ENCODE measurements around the gene PTPN1. TPM values are rescaled to one million over a fixed set of nuclear protein-coding genes. Genes with fewer than 3 reads are reported as not detected.

The PTPN1 gene
- total RNA-seq, 1 donor: 28.6 TPM

DNA sequence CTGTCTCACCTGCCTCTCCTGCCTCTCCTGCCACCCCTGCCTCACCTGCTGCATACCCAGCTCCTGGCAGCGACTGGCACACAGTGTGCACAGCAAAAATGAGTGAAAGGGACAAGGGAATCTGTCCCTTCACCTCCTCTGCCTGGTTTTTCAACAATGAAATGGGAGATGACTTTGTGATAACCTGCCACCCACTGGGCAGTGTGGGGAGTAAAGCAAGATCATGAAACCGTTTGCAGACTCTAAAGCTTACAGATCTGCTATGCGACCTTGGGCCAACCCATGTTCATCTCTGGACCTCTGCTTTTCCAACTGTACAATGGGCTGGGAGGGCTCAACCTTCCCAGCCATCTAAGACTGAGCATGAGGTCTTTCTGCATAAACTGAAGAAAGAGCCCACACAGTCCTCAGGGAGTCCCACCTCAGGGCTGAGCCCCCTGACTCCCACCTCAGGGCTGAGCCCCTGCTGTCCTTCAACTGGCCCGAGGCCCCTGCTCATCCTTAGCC, 100.1 kb downstream of the PTPN1 start:
- H4K20me1 ChIP-seq (ENCODE audit: insufficient read depth, low read length): no peaks in the 10 kb centered on the region
- no peaks in the 10 kb centered on the region for H3K9me3 ChIP-seq (ENCODE audit: low read depth, low read length)
- H3K36me3 ChIP-seq (ENCODE audit: insufficient read depth, low read length): no peaks in the 10 kb centered on the region
- peaks cover 3% of the 10 kb centered on the region for H3K4me1 ChIP-seq (ENCODE audit: insufficient read depth, low read length)
- H3K4me3 ChIP-seq (ENCODE audit: insufficient read depth, low read length): no peak overlapping the region
- H2AFZ ChIP-seq (ENCODE audit: low read length): no peak overlapping the region
- no peak overlapping the region for H3K27ac ChIP-seq (ENCODE audit: low read depth, low read length)
- no peaks in the 10 kb centered on the region for H3K27me3 ChIP-seq (ENCODE audit: insufficient read depth, low read length)
- peak; percentile 92 for DNase-seq (ENCODE audit: insufficient read length, low spot score, missing footprints)
- no peaks in the 10 kb centered on the region for H3K79me2 ChIP-seq (ENCODE audit: insufficient read depth, low read length)
- TF ChIP-seq, protein P1, sequence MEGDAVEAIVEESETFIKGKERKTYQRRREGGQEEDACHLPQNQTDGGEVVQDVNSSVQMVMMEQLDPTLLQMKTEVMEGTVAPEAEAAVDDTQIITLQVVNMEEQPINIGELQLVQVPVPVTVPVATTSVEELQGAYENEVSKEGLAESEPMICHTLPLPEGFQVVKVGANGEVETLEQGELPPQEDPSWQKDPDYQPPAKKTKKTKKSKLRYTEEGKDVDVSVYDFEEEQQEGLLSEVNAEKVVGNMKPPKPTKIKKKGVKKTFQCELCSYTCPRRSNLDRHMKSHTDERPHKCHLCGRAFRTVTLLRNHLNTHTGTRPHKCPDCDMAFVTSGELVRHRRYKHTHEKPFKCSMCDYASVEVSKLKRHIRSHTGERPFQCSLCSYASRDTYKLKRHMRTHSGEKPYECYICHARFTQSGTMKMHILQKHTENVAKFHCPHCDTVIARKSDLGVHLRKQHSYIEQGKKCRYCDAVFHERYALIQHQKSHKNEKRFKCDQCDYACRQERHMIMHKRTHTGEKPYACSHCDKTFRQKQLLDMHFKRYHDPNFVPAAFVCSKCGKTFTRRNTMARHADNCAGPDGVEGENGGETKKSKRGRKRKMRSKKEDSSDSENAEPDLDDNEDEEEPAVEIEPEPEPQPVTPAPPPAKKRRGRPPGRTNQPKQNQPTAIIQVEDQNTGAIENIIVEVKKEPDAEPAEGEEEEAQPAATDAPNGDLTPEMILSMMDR (IDR thresholded peaks at IDR 0.05; ENCODE audit: extremely low read depth, low read depth, low read length): peak; percentile 17
- no peak overlapping the region for H3K4me2 ChIP-seq (ENCODE audit: insufficient read depth, low read length)

DNA sequence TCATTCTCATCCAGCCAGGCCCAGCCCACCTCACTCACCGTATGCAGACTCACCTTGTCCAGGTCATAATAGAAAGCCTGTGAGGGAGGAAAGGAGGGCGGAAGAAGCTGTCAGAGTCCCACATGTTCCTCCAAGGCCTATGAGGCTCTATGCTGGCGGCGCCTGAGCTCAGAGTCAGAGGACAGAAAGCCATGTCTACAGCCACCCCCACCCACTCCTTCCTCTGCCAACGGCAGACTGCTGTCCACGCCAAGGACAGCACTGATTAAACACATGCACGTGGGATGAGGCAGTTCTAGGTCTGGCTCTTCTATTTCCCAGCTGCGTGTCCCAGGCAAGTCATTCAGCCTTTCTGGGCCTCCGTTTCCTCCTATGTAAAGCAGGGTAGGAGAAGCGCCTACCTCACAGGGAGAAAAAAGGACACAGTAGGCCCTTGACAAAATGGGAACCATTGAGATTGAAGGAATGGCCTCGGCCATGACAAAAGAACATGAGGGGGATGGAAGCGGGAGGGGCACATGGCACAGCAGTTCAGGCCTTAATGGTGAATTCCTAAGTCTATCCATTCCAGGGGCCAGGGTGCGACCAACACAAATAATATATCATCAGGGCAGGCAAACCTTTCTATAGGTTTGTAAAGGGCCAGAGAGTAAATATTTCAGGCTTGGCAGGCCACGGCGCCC, 101.1 kb downstream of the PTPN1 start:
- H3K27me3 ChIP-seq (ENCODE audit: insufficient read depth, low read length): no peaks in the 10 kb centered on the region
- H3K4me1 ChIP-seq (ENCODE audit: insufficient read depth, low read length): peaks cover 3% of the 10 kb centered on the region
- H3K79me2 ChIP-seq (ENCODE audit: insufficient read depth, low read length): no peaks in the 10 kb centered on the region
- H3K36me3 ChIP-seq (ENCODE audit: insufficient read depth, low read length): no peaks in the 10 kb centered on the region
- H3K4me2 ChIP-seq (ENCODE audit: insufficient read depth, low read length): no peak overlapping the region
- no peaks in the 10 kb centered on the region for H4K20me1 ChIP-seq (ENCODE audit: insufficient read depth, low read length)
- H3K9me3 ChIP-seq (ENCODE audit: low read depth, low read length): no peaks in the 10 kb centered on the region
- TF ChIP-seq, protein P1 (IDR thresholded peaks at IDR 0.05; ENCODE audit: extremely low read depth, low read depth, low read length): no peak
- H2AFZ ChIP-seq (ENCODE audit: low read length): no peak overlapping the region
- DNase-seq (ENCODE audit: insufficient read length, low spot score, missing footprints): peak; percentile 91
- H3K4me3 ChIP-seq (ENCODE audit: insufficient read depth, low read length): no peak overlapping the region
- no peak overlapping the region for H3K27ac ChIP-seq (ENCODE audit: low read depth, low read length)

DNA sequence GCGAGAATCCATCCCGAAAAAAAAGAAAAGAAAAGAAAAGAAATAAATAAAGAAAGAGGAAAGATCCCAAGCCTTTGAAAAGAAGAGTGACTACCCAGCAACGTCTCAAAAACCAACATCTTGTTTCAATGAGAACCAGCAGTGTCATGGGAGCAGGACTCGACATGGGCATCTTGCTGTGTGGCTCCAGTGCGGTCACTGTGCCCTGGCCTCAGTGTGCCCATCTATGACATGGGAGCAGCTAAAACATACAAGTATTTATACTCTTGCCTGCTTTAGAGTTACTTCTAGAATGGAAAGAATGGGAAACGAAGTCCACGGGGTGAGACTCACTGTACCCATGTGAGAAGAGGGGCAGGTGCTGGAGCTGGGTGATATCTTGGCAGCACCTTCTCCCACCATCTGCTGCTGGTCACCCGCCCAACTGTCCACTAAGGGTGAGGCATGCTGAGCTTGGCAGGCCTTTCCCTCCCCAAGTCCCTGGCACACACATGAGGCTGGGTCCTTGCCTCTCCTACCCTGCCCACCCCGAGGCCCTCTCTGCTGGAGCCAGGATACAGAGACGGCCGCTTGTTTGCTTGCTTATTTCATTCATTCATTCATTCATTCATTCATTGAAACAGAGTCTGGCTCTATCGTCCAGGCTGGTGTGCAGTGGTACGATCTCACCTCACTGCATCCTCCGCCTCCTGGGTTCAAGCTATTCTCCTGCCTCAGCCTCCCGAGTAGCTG, 103.4 kb downstream of the PTPN1 start:
- no peak overlapping the region for H3K4me3 ChIP-seq (ENCODE audit: insufficient read depth, low read length)
- peak; percentile 44 for DNase-seq (ENCODE audit: insufficient read length, low spot score, missing footprints)
- no peaks in the 10 kb centered on the region for H3K36me3 ChIP-seq (ENCODE audit: insufficient read depth, low read length)
- TF ChIP-seq, protein P1 (IDR thresholded peaks at IDR 0.05; ENCODE audit: extremely low read depth, low read depth, low read length): no peak
- H3K9me3 ChIP-seq (ENCODE audit: low read depth, low read length): no peaks in the 10 kb centered on the region
- H2AFZ ChIP-seq (ENCODE audit: low read length): no peak overlapping the region
- H3K4me2 ChIP-seq (ENCODE audit: insufficient read depth, low read length): no peak overlapping the region
- H3K27me3 ChIP-seq (ENCODE audit: insufficient read depth, low read length): no peaks in the 10 kb centered on the region
- no peaks in the 10 kb centered on the region for H4K20me1 ChIP-seq (ENCODE audit: insufficient read depth, low read length)
- no peaks in the 10 kb centered on the region for H3K79me2 ChIP-seq (ENCODE audit: insufficient read depth, low read length)
- H3K4me1 ChIP-seq (ENCODE audit: insufficient read depth, low read length): peaks cover 3% of the 10 kb centered on the region
- H3K27ac ChIP-seq (ENCODE audit: low read depth, low read length): no peak overlapping the region

- no peaks in the 10 kb centered on the region for H4K20me1 ChIP-seq (ENCODE audit: insufficient read depth, low read length)
- H3K9me3 ChIP-seq (ENCODE audit: low read depth, low read length): no peaks in the 10 kb centered on the region
- no peak overlapping the region for H3K4me2 ChIP-seq (ENCODE audit: insufficient read depth, low read length)
- H3K4me1 ChIP-seq (ENCODE audit: insufficient read depth, low read length): peaks cover 3% of the 10 kb centered on the region
- H3K4me3 ChIP-seq (ENCODE audit: insufficient read depth, low read length): no peak overlapping the region
- no peaks in the 10 kb centered on the region for H3K79me2 ChIP-seq (ENCODE audit: insufficient read depth, low read length)
- TF ChIP-seq, protein P1 (IDR thresholded peaks at IDR 0.05; ENCODE audit: extremely low read depth, low read depth, low read length): no peak
- H2AFZ ChIP-seq (ENCODE audit: low read length): no peak overlapping the region
- H3K36me3 ChIP-seq (ENCODE audit: insufficient read depth, low read length): no peaks in the 10 kb centered on the region
- DNase-seq (ENCODE audit: insufficient read length, low spot score, missing footprints): peak; percentile 13
- H3K27me3 ChIP-seq (ENCODE audit: insufficient read depth, low read length): no peaks in the 10 kb centered on the region
- H3K27ac ChIP-seq (ENCODE audit: low read depth, low read length): no peak overlapping the region
These were observed 105.2 kb downstream of the PTPN1 start for GRCh38 chr20:50615407-50615806.

Data from osteoblast (primary cell).